LoVo (cell line): ENCODE data around the gene HCST.
"Not testable (repeated sequence)": the region's sequence is repeated elsewhere in the genome, so short reads cannot be mapped to it uniquely, and the experiment has no call there.

Source experiments
- DNase-seq: peaks from one replicate; pipeline ENCODE4 v3.0.0-alpha.2; 2016; ENCODE audit warnings: low spot score

The HCST gene

GRCh38 chr19:35901854-35902661, at the start of gene HCST:
TSS of gene HCST (plus strand) at chr19:35902529. CDS start at chr19:35902594, 65 bp downstream.
- no peak for DNase-seq

GRCh38 chr19:35853038-35853756, 49.1 kb upstream of the HCST start:
- no peak for DNase-seq

DNA sequence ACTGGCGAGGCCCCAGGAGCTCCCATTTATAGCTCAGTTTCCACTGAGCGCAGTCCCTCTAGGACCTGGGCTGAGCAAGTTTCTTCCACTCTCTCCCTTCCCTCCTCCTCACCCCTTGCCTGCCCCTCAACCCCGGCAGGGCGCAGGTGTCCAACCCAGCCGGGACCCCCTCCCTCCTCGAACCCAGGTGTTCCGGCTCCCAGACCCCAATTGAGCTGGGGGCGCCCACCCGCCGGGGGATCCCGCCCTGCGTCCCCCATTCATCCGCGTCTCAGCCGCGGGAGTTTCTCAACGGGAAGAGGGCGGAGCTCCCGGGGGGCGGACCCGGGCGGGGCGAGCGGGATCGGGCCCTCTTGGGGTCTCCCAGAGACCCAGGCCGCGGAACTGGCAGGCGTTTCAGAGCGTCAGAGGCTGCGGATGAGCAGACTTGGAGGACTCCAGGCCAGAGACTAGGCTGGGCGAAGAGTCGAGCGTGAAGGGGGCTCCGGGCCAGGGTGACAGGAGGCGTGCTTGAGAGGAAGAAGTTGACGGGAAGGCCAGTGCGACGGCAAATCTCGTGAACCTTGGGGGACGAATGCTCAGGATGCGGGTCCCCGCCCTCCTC, 45.7 kb upstream of the HCST start, which contains the start of gene KIRREL2:
Gene KIRREL2, plus strand, starts transcription at position 366 of the 604 bp plus-strand sequence. Its CDS starts 209 bp downstream, at position 575.
- no peak for DNase-seq

- no peak for DNase-seq
Observed at GRCh38 chr19:35858311-35858710, 44.0 kb upstream of the HCST start.

GRCh38 chr19:35859414-35859813, 42.9 kb upstream of the HCST start:
- DNase-seq = no peak

- no peak for DNase-seq
Observed at GRCh38 chr19:35860436-35860817, 41.9 kb upstream of the HCST start.

DNA sequence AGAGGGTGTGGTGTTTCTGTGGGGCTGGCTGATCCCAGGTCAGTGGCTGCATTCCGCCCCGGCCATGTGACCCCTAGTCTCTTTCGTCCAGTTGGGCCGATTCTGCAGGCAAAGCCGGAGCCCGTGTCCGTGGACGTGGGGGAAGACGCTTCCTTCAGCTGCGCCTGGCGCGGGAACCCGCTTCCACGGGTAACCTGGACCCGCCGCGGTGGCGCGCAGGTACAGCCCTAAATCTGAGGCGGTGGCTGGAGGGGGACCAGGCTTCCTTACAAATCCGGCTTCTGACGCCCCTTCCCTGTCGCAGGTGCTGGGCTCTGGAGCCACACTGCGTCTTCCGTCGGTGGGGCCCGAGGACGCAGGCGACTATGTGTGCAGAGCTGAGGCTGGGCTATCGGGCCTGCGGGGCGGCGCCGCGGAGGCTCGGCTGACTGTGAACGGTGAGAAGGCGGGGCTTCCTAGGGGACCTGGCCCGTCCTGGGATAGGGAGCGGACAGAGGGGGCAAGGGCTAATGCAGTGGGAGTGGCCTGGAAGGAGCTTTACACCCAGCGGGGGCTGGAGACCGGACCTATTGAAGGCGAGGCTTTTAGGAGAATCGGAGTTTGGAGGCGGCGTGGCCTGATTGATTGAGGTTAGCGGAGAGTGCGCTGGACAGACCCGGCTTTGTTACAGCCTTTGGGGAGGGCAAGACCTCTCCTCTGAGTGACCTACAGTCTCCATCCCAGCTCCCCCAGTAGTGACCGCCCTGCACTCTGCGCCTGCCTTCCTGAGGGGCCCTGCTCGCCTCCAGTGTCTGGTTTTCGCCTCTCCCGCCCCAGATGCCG, 41.3 kb upstream of the HCST start:
- no peak for DNase-seq

DNA sequence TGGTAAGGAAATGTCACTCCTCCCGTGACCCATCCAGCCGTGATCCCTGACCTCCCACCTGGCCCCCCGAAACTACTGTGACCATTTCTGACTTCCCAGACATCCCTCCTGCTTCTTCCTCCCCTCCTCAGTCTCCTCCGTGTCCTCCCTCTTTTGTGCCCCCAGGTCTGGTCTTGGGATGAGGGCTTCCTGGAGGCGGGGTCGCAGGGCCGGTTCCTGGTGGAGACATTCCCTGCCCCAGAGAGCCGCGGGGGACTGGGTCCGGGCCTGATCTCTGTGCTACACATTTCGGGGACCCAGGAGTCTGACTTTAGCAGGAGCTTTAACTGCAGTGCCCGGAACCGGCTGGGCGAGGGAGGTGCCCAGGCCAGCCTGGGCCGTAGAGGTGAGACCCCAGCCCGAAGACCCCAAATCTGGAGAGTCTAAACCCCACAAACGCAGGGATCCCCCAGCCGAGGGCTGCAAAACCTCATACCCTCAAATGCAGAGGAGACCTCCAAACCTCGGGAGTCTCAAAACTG, 40.6 kb upstream of the HCST start:
- no peak for DNase-seq

GRCh38 chr19:35862528-35862927, 39.8 kb upstream of the HCST start:
- no peak for DNase-seq

DNA sequence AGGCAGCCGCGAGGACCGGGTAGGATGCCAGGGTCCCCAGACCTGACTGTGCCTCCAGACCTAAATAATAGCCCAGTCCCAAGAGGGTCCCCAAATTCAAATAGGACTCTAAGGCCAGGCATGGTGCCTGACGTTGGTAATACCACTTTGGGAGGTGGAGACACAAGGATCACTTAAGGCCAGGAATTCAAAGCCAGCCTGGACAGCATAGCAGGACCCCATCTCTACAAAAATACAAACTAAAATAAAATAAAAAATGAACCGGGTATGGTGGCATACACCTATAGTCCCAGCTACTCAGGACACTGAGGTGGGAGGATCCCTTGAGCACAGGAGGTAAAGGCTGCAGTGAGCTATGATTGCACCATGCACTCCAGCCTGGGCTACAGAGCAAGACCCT, 39.3 kb upstream of the HCST start:
- DNase-seq = no peak

- DNase-seq = peak; percentile 74
Observed at GRCh38 chr19:35868172-35868822, 34.0 kb upstream of the HCST start, which contains the start of gene APLP1. TSS of gene APLP1 (plus strand) at chr19:35868574. CDS start at chr19:35868637, 63 bp downstream.

GRCh38 chr19:35868823-35869326, 33.5 kb upstream of the HCST start:
- DNase-seq = no peak

GRCh38 chr19:35869327-35870123, 32.8 kb upstream of the HCST start:
- peak; percentile 31 for DNase-seq

DNA sequence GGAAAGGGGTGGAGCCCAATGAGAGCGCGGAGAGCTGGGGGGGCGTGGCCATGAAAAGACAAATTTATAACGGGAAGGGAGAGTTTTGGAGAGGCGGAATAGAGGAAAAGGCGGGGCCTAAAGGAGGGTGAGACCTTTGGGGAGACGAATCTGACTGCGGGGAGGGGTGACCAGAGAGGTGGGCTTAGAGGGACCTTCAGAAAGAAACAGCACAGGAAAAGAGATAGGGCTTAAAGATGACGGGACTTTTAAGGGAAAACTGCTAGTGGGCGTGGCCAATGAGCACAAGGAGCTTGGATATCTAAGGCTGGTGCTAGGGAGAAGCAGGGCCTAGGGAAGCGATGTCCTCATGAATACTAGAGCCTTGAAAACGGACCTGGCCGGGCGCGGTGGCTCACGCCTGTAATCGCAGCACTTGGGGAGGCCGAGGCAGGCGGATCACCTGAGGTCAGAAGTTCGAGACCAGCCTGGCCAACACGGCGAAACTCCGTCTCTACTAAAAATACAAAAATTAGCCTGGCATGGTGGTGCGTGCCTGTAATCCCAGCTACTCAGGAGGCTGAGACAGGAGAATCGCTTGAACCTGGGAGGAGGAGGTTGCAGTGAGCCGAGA, 32.1 kb upstream of the HCST start:
- not testable (repeated sequence) for DNase-seq

DNA sequence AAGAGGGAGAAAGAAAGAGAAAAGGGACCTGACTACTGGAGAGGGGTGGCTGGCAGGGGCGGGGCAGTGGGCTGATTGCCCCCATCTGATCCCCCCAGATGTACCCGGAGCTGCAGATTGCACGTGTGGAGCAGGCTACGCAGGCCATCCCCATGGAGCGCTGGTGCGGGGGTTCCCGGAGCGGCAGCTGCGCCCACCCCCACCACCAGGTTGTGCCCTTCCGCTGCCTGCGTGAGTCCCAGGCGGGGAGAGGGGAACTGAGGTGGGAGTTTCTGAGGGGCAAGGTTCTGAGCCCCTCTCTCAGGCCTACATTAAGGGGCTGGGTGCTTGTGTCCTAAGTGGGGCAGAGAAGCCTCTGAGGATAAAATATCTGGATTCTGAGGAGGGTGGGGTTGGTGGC, 31.5 kb upstream of the HCST start:
- DNase-seq = no peak

- no peak for DNase-seq
Observed at GRCh38 chr19:35871611-35872010, 30.7 kb upstream of the HCST start.

DNA sequence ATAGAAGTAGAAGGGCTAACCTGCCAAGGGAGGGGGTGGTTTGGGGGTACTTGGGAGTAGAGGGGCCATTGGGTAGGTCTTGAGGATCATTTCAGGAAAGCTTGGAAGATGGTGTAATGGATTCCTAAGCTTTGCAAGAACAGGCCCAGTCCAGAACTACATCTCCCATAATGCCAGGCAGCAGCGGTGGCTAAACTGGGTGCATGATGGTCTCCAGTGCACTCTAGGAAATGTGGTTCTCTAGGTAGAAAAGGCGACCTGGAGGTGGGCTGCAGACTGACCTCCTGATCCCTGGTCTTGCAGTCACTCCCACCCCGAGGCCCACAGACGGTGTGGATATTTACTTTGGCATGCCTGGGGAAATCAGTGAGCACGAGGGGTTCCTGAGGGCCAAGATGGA, 30.1 kb upstream of the HCST start:
- no peak for DNase-seq

DNA sequence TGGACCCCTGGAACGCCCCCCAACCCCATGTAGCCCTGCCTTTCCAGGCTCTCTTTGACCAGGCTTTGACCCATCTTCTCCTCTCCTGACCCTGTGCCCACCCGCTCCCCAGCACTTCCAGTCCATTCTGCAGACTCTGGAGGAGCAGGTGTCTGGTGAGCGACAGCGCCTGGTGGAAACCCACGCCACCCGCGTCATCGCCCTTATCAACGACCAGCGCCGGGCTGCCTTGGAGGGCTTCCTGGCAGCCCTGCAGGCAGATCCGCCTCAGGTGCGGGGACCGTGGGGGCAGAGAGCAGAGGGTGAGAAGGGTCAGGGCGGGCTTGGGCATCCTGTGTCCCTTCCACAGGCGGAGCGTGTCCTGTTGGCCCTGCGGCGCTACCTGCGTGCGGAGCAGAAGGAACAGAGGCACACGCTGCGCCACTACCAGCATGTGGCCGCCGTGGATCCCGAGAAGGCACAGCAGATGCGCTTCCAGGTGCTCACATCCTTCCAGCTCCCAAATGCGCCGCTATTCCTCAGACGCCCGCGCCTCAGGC, 27.9 kb upstream of the HCST start:
- no peak for DNase-seq

DNA sequence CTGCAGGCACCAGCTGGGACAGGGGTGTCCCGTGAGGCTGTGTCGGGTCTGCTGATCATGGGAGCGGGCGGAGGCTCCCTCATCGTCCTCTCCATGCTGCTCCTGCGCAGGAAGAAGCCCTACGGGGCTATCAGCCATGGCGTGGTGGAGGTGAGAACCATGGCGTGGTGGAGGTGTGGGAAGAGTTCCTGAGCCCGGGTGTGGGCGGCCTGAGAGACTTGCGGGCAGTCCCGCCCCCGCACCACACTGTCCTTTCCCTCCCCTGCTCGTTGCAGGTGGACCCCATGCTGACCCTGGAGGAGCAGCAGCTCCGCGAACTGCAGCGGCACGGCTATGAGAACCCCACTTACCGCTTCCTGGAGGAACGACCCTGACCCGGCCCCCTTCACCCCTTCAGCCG, 23.3 kb upstream of the HCST start:
- DNase-seq = no peak
